ENCODE results near the gene TENT5C.

DNA sequence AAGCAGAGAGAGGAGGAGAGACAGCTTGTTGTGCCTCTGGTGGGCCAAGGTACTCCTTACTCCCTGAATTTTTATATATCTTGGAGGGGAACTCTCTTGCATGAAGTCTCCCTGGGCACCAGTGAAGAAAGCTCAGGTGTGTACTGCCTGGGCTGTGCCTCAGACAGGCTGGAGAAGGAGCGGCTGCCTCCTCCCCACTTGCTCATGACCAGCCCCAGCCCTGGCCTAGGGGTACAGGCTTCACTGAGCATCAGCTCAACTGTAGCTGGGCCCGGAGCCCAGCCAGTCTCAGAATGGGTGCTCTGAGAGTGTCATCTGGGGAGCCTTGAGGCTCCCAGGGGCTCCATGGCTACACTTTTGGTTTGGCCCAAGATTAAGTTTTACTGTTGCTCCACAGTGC lies 44.8 kb upstream of the TENT5C start:
- TF ChIP-seq, protein P1, sequence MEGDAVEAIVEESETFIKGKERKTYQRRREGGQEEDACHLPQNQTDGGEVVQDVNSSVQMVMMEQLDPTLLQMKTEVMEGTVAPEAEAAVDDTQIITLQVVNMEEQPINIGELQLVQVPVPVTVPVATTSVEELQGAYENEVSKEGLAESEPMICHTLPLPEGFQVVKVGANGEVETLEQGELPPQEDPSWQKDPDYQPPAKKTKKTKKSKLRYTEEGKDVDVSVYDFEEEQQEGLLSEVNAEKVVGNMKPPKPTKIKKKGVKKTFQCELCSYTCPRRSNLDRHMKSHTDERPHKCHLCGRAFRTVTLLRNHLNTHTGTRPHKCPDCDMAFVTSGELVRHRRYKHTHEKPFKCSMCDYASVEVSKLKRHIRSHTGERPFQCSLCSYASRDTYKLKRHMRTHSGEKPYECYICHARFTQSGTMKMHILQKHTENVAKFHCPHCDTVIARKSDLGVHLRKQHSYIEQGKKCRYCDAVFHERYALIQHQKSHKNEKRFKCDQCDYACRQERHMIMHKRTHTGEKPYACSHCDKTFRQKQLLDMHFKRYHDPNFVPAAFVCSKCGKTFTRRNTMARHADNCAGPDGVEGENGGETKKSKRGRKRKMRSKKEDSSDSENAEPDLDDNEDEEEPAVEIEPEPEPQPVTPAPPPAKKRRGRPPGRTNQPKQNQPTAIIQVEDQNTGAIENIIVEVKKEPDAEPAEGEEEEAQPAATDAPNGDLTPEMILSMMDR (optimal IDR thresholded peaks at IDR 0.05 in 1 of 3, IDR thresholded peaks at IDR 0.05 in 1 of 3, conservative IDR thresholded peaks at IDR 0.05 in 1 of 3; ENCODE audit: extremely low read depth in 1 of 3, insufficient read depth in 2 of 3, low read length in 3 of 3), result no peak
- no peak for TF ChIP-seq EZH2 (IDR thresholded peaks at IDR 0.05; ENCODE audit: low read length)
